ENCODE data around the gene HEBP1. TPM values are rescaled to one million over a fixed set of nuclear protein-coding genes. Genes with fewer than 3 reads are reported as not detected.

Gene HEBP1
- total RNA-seq, 1 experiment from 2014 or later: 22.2 TPM

- Mint-ChIP-seq H3K4me3 (0 out of 5 replicates have a peak overlapping the region, but pooled peaks of 1 of the 2 experiments have one; percentile 96), H3K27me3 (ENCODE audit: low read depth) (peaks cover 17% of the 10 kb centered on the region)
- WGBS (ENCODE audit: extremely low coverage, insufficient read length, low lambda C conversion rate): no CpG with 5 or more reads among the region's 2 CpGs
Observed at GRCh38 chr12:12997734-12998133, 2.3 kb downstream of the HEBP1 start.

More at GRCh38 chr12:12997734-12998133, 2.3 kb downstream of the HEBP1 start:
- Histone ChIP-seq H3K14ac (ENCODE audit: insufficient read depth, low read length) (no peak overlapping the region), H3K4me1 (ENCODE audit: insufficient read depth, low read length) (no peaks in the 10 kb centered on the region; the same call in 1 of the 2 replicates), H2AFZ (ENCODE audit: low read length) (no peak overlapping the region), H3K23ac (ENCODE audit: insufficient read length, low read depth, low read length) (no peak overlapping the region), H2AK5ac (ENCODE audit: insufficient read length, low read length) (no peak overlapping the region), H3K9me3 (ENCODE audit: control insufficient read depth, low read depth, low read length) (no peaks in the 10 kb centered on the region), H2BK15ac (ENCODE audit: low read depth, low read length) (no peak overlapping the region), H3K18ac (ENCODE audit: insufficient read length, low read depth, low read length) (no peak overlapping the region), H3K56ac (ENCODE audit: insufficient read length, low read depth, low read length) (no peak overlapping the region), H4K8ac (replicated peaks; ENCODE audit: insufficient read length, low read depth, low read length) (no peak overlapping the region), H4K20me1 (ENCODE audit: control insufficient read depth, insufficient read depth, insufficient read length) (no peaks in the 10 kb centered on the region), H2BK5ac (ENCODE audit: insufficient read length, low read length) (no peak overlapping the region), H4K5ac (ENCODE audit: insufficient read length, low read depth, low read length) (no peak overlapping the region), H3K27ac (ENCODE audit: insufficient read length, low read depth, low read length) (no peak overlapping the region), H2BK20ac (ENCODE audit: low read depth, low read length, poor library complexity, severe bottlenecking) (no peak overlapping the region), H2BK12ac (ENCODE audit: insufficient read length, low read depth, low read length) (no peak overlapping the region), H3K4me2 (ENCODE audit: insufficient read depth, insufficient read length, low read length) (no peak overlapping the region), H3T11ph (ENCODE audit: low read length) (no peak overlapping the region), H3K79me2 (ENCODE audit: insufficient read depth, low read length) (no peaks in the 10 kb centered on the region; the same call in 1 of the 2 replicates), H3K23me2 (ENCODE audit: insufficient read length, low read depth, low read length, poor library complexity, severe bottlenecking) (peaks cover 18% of the 10 kb centered on the region), H3K9ac (ENCODE audit: extremely low read depth, insufficient read length, low read length) (no peak overlapping the region), H2BK120ac (ENCODE audit: low read depth, low read length, poor library complexity, severe bottlenecking) (no peak overlapping the region), H3K4ac (ENCODE audit: low read depth, low read length) (no peak overlapping the region), H3K27me3 (ENCODE audit: insufficient read depth, low read length) (no peaks in the 10 kb centered on the region), H3K79me1 (ENCODE audit: insufficient read depth, low read depth, low read length, poor library complexity, severe bottlenecking) (no peaks in the 10 kb centered on the region), H4K91ac (ENCODE audit: insufficient read length, low read depth, low read length) (no peak overlapping the region)
- H3K9me3 Mint-ChIP-seq: peaks cover 0 to 3% of the 10 kb centered on the region in 2 experiments; a peak in 2 of 5 replicates
- H3K27ac Mint-ChIP-seq: peak overlapping the region in 1 of 3 experiments; percentile 91; a peak in 1 of 7 replicates
- H3K4me1 Mint-ChIP-seq: peaks cover 32 to 43% of the 10 kb centered on the region in 2 experiments
- TF ChIP-seq, protein P1, sequence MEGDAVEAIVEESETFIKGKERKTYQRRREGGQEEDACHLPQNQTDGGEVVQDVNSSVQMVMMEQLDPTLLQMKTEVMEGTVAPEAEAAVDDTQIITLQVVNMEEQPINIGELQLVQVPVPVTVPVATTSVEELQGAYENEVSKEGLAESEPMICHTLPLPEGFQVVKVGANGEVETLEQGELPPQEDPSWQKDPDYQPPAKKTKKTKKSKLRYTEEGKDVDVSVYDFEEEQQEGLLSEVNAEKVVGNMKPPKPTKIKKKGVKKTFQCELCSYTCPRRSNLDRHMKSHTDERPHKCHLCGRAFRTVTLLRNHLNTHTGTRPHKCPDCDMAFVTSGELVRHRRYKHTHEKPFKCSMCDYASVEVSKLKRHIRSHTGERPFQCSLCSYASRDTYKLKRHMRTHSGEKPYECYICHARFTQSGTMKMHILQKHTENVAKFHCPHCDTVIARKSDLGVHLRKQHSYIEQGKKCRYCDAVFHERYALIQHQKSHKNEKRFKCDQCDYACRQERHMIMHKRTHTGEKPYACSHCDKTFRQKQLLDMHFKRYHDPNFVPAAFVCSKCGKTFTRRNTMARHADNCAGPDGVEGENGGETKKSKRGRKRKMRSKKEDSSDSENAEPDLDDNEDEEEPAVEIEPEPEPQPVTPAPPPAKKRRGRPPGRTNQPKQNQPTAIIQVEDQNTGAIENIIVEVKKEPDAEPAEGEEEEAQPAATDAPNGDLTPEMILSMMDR (conservative IDR thresholded peaks at IDR 0.05): no peak
- peaks cover 4 to 18% (median 14%) of the 10 kb centered on the region in 3 experiments for H3K36me3 Mint-ChIP-seq (ENCODE audit: insufficient read depth in 1 of 3, low read depth in 3 of 3)
- DNase-seq: no peak

Measured in H9 (cell line).